HG03469 (cell line): Measurements from ENCODE around the gene DPP6.
"Not testable (repeated sequence)": the region's sequence is repeated elsewhere in the genome, so short reads cannot be mapped to it uniquely, and the experiment has no call there.

Experiments
- ATAC-seq: cut with Tn5 transposase; IDR thresholded peaks from one replicate; pipeline ENCODE4 v1.9.1; 2021; ENCODE audit warnings: mild to moderate bottlenecking, moderate library complexity, moderate number of reproducible peaks; ENCODE audit not compliant: unreplicated experiment

The DPP6 gene

GRCh38 chr7:154072395-154073181, 20.4 kb downstream of the DPP6 start:
- ATAC-seq: not testable (repeated sequence)

- not testable (repeated sequence) for ATAC-seq
These were observed 26.3 kb downstream of the DPP6 start for GRCh38 chr7:154078523-154078922.

GRCh38 chr7:154080249-154080648, 28.1 kb downstream of the DPP6 start:
- ATAC-seq: not testable (repeated sequence)

- not testable (repeated sequence) for ATAC-seq
These were observed 35.0 kb downstream of the DPP6 start for GRCh38 chr7:154087037-154087725.

- not testable (repeated sequence) for ATAC-seq
These were observed 39.9 kb downstream of the DPP6 start for GRCh38 chr7:154092093-154092492.

- ATAC-seq: not testable (repeated sequence)
These were observed 43.0 kb downstream of the DPP6 start for GRCh38 chr7:154095201-154095600.

DNA sequence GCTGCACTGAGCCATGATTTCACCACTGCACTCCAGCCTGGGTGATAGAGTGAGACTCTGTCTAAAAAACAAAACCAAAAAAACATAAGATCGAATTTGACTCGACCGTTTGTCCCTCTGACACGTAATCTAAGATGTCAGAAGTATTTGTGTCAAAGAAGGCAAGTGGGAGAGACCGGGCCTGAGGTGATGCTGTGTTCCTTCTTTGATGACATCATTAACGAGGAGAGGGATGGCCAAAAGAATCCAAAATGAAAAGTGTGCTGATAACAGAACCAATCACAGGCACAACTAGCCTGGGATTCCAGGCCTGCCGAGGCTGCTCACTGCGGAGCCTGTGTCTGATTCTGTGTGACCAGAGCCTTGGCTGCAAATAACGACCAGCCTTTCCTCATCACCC, 52.9 kb downstream of the DPP6 start:
- ATAC-seq: not testable (repeated sequence)

- not testable (repeated sequence) for ATAC-seq
These were observed 57.4 kb downstream of the DPP6 start for GRCh38 chr7:154109615-154110014.

DNA sequence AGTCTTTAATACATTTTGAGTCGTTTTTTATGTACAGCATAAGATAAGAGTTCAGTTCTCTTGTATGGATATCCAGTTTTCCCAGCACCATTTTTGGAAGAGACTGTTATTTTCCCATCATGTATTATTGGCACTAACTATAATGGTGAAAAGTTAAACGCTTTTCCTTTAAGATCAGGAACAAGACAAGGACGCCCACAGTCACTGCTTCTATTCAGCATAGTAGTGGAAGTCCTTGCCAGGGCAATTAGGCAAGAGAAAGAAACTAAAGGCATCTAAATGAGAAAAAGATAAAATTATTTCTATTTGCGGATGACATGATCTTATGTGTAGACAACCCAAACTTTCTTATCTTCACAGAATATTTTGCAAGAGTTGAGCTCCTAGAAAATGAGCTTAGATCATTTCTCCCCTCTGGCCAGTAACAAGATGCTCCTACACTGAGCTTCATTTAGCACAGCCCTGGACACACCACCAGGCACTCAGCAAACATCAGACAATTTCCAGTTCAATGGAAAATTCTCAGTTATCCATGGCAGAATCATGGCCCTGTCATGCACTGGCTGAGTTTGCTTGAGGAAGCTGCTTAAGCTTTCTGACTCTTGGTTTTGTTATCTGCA, 61.6 kb downstream of the DPP6 start:
- not testable (repeated sequence) for ATAC-seq

GRCh38 chr7:154117411-154118390, 65.5 kb downstream of the DPP6 start:
- ATAC-seq: not testable (repeated sequence)

DNA sequence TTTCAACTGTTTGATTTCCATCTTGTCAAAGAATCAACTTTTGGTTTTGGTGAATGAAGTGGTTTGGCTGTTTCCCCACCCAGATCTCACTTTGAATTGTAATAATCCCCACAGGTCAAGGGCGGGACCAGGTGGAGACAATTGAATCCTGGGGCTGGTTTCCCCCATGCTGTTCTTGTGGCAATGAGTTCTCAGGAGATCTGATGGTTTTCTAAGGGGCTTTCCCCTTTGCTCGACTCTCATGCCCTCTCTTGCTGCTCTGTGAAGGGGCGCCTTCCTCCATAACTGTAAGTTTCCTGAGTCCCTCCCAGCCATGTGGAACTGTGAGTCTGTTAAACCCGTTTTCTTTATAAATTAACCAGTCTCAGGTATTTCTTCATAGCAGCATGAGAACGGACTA, 68.6 kb downstream of the DPP6 start:
- ATAC-seq: not testable (repeated sequence)

GRCh38 chr7:154122720-154123119, 70.5 kb downstream of the DPP6 start:
- ATAC-seq: not testable (repeated sequence)

- ATAC-seq: not testable (repeated sequence)
These were observed 71.2 kb downstream of the DPP6 start for GRCh38 chr7:154123397-154123796.

- not testable (repeated sequence) for ATAC-seq
These were observed 76.9 kb downstream of the DPP6 start for GRCh38 chr7:154129142-154129541.

GRCh38 chr7:154132617-154133016, 80.4 kb downstream of the DPP6 start:
- ATAC-seq: not testable (repeated sequence)

DNA sequence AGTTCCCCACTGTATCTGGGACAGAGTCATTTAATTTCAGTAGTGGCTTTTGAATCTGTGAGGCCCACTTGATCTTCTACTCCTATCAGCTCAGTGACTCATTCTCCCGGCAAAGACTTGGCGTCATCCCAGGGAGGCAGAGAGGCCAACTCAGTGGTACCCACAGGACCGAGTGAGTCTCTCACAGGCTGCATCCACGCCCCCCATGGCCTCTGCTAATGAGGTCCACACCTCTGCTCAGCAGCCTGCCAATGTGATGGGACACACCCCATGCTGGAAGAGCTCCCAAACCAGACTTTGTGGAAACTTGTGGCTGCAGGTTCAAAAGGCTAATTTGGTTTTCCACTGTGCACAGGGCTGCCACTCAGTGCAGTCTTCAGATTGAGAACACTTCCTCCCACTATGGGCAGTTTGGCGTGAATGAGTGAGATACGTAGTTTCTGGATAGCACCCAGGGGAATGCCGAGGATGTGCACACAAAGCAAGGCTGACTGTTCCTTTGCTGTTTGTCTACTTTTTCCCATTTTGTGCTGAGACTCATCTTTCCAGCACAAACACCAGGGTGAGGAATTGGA, 81.6 kb downstream of the DPP6 start:
- not testable (repeated sequence) for ATAC-seq

GRCh38 chr7:154134698-154135097, 82.5 kb downstream of the DPP6 start:
- not testable (repeated sequence) for ATAC-seq

GRCh38 chr7:154135646-154136045, 83.4 kb downstream of the DPP6 start:
- ATAC-seq: not testable (repeated sequence)

GRCh38 chr7:154145922-154146706, 93.9 kb downstream of the DPP6 start:
- not testable (repeated sequence) for ATAC-seq
